SK-N-MC (cell line): ENCODE measurements around the gene EPHA5.

Experiments used
- EZH2 ChIP-seq: fragments of 200-600 bp; sonication (generic); IDR thresholded peaks from one replicate; pipeline ENCODE4 v1.6.1; 2017; ENCODE audit warnings: antibody characterized with exemption
- POLR2AphosphoS5 ChIP-seq: IDR thresholded peaks from 2 replicates; pipeline ENCODE4 v1.6.1; 2012; ENCODE audit warnings: mild to moderate bottlenecking, low read depth, low read length, borderline replicate concordance

DNA sequence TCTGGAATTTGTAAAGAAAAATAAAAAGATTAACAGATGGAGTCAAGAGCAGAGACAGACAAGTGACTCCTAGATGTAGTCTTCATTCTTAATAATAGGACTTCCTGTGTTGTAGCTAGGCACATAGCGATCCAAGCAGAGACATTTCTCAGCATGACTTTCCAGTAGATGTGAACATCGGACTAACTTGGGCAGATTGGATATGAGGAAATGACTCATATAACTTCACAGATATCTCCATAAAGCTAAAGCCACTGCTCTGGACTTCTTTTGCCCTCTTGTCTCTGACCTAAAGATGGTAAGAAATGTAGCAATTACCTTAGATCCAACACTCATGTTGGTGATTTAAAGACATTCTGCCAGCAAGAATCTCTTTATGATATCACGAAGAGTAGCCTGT is 131.7 kb downstream of the EPHA5 start:
- TF ChIP-seq EZH2 (no peak), POLR2AphosphoS5 (no peak)
